ENCODE data around the gene POLK.

DNA sequence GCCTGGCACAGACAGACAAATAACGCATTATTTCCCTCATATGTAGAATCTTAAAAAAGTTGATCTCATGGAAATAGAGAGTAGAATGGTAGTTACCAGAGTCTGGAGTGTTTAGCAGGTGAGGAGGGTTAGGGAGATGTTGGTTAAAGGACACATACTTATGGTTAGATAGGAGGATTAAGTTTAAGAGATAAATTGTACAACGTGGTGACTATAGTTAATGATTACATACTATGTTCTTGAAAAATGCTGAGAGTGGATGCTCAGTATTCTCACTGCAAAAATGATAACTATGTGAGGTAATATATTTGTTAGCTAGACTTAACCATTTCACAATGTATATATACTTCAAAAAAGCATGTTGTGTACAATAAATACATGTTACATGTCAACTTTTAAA, 38.2 kb upstream of the POLK start:
- TF ChIP-seq, protein P1, sequence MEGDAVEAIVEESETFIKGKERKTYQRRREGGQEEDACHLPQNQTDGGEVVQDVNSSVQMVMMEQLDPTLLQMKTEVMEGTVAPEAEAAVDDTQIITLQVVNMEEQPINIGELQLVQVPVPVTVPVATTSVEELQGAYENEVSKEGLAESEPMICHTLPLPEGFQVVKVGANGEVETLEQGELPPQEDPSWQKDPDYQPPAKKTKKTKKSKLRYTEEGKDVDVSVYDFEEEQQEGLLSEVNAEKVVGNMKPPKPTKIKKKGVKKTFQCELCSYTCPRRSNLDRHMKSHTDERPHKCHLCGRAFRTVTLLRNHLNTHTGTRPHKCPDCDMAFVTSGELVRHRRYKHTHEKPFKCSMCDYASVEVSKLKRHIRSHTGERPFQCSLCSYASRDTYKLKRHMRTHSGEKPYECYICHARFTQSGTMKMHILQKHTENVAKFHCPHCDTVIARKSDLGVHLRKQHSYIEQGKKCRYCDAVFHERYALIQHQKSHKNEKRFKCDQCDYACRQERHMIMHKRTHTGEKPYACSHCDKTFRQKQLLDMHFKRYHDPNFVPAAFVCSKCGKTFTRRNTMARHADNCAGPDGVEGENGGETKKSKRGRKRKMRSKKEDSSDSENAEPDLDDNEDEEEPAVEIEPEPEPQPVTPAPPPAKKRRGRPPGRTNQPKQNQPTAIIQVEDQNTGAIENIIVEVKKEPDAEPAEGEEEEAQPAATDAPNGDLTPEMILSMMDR (IDR thresholded peaks at IDR 0.05; ENCODE audit: low read depth, low read length), result no peak
- TF ChIP-seq POLR2A (IDR thresholded peaks at IDR 0.05; ENCODE audit: extremely low read depth, insufficient read length), result no peak
- TF ChIP-seq MAX (IDR thresholded peaks at IDR 0.05; ENCODE audit: low read depth, low read length), result no peak
- no peak for TF ChIP-seq MYC (IDR thresholded peaks at IDR 0.05; ENCODE audit: low read depth, low read length)

Data from NB4 (cell line).